GM19023 (cell line): ENCODE measurements around the gene CISTR.

ENCODE experiments used
- ATAC-seq: cut with Tn5 transposase; IDR thresholded peaks from one replicate; pipeline ENCODE4 v1.9.1; 2021; ENCODE audit warnings: mild to moderate bottlenecking, moderate library complexity; ENCODE audit not compliant: unreplicated experiment

The CISTR gene

DNA sequence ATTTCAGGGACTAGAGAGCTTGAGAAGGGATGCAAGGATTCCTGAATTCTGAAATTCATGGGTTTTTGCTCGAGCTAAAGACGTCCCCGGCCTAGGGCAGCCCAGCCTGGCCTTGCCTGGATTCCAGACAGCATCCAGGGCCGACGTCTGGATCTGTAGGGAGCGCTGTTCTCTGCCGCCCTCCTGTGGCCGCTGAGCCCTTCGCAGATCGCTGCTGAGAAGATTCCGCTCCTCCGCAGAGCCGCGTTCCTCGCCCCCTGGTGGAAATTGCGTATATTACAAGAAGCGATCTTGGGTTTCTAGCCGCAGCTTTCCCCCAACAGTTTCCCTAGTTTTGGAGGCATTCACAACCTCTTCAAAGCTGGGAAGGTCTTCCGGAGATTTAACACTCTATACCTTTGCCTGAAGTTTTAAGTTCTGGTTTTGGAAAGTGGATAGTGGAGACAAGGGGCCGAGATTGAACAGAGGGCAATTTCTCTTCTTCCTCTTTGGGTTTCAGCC, 5.1 kb downstream of the CISTR start:
- ATAC-seq, result no peak

DNA sequence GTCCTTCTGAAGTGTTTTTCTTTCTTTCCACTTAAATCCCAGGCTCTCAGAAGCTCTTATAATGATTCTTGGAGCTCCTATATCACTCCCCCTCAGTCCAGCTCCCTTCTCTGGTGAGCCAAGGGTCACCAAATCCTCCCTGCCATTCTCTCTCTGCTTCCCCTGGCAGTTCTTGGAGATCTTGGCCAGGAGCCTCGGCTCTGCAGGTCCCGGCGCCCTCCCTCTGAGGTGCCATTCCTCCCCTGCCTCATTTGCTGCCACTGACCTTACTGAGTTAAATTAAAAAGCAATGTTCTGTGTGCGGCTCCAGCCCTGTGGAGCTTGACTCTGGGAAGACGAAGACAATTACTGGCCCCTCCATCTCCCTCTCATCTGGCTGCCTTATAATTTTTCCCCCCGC, 7.0 kb downstream of the CISTR start:
- no peak for ATAC-seq

DNA sequence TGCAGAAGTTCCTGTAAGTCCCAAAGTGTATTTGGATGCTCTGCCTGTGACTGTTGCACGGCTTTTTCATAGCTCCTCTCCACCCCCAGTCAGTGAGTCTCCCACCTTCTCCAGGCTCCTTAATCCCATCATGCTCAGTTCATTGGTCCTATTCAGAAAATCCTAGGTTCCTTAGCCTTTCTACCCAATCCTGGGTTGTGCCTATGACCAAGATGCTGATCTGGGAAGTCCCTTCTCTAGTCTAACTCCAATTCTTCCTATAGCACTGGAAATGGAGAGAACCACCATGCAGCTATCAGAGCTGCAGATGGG, 7.7 kb downstream of the CISTR start:
- no peak for ATAC-seq

DNA sequence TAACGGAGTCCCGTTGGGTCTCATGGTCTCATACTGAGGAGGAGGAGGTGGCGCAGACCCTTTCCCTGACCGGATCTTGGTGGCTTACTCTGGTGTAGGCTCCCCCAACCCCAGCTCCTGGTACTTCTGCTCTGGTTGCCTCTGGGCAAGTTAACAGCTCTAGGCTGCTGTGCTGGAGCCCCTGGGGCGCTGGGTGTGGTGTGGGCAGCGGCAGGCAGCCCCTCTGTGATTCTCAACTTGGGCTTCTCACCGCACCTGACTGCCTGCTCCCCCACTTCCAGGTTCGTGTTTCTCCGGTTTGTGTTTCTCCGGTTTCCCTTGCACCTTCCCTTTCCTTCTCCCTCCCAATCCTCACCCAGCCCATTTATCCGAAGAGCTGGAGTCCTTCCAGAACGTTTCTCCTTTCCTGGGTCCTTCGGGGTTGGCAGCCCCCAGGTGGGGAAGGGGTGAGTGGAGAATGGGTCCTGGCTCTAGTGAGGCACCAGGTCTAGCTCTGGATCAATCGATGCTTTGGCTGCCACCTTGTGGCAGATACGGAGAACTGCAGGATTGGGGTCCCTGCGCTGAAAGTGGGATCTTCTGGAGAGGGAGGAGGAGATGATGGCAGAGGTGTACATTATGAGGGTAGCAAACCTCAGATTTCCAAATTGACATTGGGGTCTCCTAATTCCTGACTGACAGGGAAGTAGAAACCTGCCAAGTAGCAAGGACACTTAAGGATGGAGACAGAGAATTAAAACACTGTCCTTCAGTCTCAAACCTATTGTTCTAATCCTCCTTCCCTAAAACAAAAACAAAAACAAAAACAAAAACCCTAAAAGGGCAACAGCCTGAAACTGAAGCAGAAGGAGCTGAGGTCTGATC, 8.3 kb downstream of the CISTR start:
- no peak for ATAC-seq

DNA sequence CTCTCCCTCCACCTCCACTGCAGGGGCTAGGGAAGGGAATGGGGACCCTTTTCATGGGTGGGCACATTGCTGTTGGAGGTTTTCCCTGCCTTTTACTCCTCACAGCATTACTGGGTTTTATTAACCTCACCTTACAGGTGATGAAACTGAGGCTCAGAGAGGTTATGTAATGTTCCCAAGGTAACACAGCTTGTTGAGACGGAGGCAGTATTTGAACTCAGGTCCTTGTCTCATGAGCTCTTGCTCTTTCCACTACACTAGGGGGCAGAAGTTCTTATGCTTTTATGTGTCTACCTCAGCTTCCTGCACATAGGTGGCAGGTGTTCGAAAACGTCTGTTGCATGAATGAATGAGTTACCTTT, 11.7 kb downstream of the CISTR start:
- ATAC-seq, result no peak

DNA sequence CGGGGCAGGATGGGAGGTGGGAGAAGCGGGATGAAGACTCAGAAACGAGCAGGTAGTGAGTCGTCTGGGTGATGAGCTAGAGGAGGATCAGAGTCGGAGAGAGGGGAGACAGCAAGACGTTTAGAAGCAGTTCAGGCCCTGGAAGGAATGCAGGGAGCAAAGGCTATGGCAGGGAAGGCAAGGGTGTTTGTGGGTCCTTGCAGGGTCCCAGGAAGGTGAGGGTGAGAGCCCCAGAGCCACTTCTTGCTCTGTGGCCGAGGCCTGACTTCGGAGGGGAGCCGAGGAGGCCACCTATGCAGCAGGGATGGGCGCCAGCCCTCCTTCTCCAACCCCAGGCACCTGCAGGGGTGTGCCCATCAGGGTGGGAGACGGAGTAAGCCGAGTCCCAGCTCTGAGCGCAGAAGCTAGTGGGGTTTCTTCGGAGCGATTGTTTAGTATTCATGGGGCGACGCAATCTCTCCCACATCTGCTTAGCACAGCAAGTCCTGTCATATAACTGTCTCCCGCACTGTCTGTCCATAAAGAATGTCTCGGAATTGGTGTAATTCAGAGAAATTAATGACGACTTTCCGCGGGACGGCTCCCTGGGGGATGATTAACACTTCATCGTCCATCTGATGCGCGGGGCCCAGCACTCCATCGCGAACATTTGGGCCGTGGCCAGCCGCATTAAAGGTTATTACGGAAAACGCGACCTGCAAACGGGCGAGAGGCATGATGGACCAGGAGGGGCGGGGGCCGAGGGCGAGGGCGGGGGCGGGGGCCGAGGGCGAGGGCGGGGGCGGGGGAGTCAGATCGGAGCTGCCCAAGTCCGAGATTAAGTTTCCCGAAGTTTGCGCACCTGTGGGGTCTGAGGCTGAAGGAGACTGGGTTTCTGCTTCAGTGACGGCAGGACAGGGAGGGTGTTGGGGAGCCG, 12.3 kb downstream of the CISTR start:
- ATAC-seq, result no peak

DNA sequence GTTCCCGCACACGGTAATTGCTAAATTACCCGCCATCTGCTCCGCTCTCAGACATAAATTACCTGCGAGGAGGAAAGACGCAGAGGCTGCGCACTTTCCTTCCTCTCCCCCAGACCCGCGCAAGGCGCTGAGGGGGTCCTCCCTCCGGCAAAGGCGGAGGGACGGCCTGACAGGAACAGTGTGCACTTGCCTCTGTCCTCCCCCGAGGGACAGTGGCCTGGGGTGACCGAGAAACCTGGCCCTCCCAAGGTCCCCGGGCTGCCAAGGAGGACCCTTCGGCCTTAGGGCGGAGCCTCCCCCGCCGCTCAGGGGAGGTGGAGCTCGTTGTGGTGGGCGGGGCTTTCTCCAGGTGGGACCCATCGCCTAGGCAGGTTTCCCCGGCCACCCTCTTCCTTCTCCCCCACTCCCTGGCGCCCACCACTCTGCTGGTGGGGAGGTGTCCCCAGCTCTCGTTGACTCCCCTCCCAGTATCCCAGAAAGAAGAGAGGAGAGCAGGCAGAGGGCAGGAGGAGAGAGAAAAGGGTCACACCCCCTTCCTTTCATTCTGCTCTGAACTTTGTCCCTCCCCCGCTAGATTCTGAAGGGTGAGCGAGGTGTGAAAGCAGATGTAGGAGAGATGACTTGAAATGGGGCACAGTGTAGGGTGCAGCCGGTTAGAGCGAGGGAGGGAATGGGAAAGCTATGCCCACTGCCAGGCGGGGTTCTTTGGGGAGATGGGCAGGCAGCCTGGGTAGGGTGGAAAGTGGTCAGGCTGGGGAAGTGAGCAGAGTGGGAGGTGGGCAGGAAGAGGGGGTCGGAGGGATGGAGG, 13.2 kb downstream of the CISTR start:
- no peak for ATAC-seq

DNA sequence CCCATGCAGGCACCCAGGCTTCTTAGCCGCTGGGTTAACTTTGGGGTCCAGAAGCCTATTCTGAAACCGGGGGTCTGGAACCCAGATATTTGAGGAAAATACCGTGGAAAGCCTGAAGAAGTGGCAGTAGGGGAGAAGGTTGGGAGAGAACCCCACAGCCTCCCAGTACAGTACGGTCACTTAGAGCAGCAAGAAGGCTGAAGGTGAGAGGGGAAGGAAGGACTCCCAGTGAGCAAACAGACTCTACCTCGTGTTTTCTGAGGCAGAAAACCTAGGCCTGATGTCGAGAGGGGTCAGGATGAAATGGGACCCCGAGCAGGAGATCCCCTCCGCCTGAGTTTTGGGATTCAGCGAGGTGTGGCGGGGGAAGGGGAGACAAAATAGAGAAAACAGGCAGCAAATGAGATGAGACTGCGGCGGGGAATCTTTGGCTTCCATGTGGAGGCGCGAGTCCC, 13.8 kb downstream of the CISTR start:
- ATAC-seq, result no peak

DNA sequence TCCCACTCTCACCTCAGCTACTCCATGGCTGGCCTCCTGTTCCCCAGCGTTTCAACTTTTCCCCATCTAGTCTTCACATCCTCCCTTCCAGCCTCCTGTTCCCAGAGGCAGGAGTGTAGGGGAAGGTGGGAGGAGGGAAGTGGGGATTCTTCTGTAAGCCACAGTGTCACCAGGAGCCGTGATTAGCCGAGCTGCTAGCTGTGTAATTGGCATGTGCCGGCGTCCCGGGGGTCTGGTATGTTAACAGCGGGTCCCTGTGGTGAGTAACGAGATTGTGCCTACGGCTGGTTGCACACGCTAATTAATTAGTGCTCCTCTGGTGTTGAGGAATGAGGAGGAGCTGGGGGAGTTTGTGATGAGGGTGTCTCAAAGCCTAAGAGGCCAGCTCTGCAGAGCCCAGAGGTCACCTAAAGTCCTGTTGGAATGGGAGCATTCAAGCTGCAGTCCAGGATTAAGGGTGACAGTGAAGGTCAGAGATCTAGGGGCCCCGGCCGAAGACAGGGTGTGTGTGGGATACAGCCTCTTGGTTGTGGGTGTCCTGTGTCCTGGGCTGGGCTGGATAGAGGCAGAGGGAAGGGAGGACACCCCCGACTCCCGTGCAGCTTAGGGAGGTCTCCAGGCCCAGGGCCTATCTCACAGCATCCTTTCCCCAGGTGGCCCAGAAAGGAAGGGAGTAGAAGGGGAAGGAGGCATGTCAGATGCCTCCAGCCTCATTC, 14.5 kb downstream of the CISTR start:
- no peak for ATAC-seq

DNA sequence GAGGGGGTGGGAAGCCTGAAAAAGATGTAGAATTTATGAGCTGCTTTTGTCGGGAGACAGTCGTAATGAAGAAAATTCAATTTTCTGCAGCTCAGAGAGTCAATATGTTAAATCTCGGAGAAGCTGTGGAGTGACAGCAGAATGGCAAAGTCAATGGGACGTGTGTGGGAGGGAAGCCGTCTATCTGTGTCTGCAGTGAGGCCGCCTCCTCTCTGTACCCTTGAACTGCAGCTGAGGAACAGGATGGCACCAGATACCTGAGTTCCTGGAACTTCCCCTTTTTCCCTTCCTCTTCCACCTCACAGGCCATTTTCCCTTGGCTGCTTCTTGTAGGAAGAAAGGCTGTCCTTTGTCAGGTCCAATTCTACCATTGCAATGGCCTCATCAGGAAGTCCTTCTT, 15.2 kb downstream of the CISTR start:
- ATAC-seq, result no peak

DNA sequence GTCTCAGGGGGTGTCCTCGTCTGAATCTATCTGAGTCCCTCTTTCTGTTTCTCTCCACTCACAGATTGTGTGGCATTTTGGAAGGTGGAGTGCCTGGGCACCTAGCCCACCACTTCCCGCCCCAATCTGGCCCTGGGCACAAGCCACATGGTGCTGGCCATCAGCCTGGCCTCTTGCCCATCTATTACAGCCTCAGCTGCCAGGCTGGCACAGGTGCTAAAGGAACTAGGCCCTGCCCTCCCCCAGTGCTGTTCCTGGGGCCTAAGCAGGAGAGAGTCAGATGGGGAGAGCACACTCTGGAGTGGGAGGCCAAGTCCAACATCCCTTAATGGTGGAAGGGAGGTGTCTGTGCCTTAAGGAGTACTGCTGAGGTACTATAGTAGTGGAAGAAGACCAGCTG, 16.2 kb downstream of the CISTR start:
- ATAC-seq, result no peak

DNA sequence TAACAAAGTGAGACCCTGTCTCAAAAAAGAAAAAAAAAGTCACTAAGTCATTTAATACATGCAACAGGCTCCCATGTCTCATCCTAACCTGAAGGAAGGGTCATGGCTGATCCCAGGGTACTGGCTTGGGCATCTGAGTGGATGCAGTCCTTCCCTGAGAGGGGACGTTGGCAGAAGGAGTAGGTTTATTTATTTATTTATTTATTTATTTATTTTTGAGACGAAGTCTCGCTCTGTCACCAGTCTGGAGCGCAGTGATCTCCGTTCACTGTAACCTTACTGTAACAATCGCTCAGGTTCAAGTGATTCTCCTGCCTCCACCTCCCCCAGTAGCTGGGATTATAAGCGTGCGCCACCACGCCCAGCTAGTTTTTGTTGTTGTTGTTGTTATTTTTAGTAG, 17.4 kb downstream of the CISTR start:
- no peak for ATAC-seq

DNA sequence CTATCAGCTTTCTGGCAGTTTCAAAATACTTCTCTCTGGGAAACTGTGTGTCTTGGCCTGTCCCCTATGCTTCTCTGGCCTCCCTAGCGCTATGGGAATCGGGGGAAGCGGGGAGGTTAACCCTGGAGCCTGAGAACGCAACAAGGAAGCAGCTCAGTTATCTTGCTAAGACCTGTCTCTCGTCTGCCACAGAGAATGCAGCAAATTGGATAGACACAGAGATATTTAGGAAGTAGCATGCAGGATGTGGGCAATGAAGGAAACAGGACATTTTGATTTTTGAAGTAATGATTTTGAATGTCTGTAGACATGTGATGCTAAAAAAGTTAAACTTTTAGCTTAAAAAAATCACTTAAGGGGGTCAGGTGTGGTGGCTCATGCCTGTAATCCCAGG, 18.0 kb downstream of the CISTR start:
- ATAC-seq, result no peak

DNA sequence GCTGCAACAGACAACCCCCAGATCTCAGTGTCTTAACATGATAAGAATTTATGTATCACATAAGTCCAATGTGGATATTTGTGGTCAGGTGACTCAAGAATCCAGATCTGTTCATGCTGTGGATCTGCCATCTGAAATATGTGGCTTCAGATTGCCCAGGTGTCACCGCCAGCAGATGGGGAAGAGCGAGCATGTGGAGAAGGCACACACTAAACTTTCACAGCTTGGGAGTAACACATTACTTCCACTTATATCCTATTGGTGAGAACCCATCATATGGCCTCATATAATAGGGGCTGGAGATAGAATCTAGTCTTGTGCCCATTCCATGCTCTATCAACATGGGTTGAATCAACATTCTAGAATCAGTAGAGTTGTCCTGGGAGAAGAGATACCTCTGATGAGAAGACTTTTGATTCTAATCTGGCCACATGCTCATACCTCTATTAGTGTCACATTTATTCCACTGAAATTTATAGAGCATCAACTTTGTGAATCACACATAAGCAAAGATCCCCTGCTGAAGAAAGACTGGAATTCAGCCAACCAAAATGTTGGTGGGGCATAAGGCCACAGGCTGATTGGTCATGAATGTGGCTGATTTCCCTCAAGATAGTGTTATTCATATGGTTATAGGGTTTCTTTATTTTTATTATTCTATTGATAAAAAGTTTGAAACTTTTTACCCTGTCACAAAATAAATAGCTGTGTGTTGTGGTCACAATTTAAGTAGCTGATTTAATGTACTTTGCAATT, 18.6 kb downstream of the CISTR start:
- no peak for ATAC-seq

DNA sequence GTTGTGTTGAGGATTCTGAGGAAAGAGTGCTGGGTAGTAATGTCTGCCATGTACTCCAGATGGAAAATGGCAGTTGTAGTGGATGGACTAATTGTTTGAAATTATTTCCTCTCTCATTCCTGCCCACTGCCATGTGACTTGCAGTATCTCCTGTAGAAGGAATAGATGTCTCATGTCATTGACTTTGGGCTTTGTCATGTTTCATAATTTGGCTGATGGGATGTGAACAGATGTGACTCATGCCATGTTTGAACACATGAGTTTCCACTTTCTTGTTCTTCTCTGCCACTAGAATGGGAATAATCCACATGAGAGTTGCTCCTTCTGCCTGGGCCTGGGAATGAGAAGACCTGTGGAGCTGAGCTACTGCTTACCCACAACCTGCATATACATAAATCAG, 22.1 kb downstream of the CISTR start:
- no peak for ATAC-seq

DNA sequence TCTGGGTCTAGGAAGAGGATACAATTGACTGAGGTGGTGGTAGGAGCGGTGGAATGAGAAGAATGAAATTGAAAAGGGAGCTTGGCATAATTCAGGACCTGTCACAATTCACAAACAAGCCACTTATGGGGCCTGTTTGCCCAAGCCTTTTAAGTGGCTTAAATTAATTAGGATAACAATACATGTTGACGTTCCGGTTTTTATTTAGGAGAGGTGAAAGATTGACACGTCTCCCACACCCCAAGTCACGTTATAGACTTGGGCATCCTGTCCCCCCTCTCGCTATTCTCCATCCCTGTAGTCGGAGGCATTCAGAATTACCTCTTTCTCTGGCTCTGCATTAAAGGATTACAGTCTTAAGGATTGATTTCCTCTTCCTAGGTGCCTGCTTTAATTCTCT, 23.6 kb downstream of the CISTR start:
- no peak for ATAC-seq

DNA sequence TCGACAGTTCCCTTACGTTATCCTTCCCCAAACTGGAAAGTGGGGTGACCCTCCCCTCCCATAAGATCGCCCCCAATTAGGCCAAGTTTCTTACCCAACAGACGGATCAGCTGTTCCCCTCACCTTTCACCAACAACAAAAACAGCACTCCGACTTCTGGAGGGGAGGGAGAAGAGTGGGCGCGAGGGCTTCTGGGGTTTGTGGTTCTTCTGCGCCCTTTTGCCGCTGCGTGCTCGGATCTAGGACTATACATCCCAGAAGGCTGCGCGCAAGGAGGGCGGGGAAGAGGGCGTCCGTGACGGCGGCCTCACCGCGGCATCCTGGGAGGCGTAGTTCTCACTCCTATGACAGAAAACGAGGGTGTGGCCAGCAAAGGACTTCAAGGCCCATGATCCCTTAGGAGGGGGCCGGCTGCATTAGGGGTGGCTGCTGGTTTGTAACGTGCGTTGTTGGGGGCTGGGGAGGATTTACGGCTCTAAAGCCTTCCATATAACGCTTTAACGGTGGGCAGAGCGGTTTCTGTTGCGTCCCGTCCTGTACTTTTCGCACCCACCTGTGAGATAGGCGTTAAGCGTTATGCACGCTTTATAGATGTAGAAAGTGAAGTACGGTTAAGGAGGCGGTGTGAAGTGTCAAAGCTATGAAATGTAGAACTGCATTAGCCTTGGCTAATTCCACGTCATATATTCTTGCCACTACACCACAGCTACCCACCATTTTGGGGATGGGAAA, 24.3 kb downstream of the CISTR start, which contains the start of gene CALCOCO1:
Gene CALCOCO1 (minus strand): TSS at position 143 of the 732 bp plus-strand sequence. CDS start 2,210 bp downstream, outside the sequence.
- ATAC-seq, result peak; percentile 98

DNA sequence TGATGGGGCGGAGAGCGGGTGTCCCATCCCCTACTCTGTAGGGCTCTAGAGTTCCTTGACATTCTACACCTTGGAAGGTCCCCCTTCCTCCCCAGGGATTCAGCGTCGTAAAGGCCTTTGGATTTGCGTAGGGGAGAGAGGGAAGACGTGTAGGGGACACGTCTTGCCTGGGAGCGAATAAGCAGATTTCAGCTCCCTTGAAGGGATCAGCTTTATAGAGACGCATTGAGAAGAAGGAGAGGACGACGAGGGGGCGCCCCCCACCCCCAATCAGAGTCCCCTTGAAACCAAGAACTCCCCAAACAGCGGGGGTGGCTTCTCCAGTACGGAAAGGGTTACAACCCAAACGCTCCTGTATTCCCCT, 24.9 kb downstream of the CISTR start:
- no peak for ATAC-seq

DNA sequence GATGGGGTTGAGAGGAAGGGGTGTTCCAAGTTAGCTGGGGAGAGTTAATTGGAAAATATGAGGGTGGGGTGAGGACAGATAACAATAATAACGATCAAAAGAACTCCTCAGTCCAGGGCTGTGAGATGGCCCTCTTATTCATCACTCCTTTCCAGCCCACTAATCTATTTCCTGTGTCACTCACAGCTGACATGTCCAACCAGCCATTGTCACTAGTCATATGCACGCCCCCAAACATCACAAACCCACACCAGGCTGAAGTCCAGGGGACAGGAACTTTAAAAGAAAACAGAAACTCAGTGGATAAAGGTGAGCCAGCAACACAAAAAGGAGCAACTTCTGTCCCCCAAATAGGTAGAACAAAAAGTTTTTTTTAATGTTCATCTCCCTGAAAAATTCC, 25.4 kb downstream of the CISTR start:
- ATAC-seq, result no peak
